Skeletal muscle tissue (tissue), 4 donors: Measurements from ENCODE around the gene THSD4. TPM values are rescaled to one million over a fixed set of nuclear protein-coding genes. Genes with fewer than 3 reads are reported as not detected.

Experiments used
- H3K27ac ChIP-seq: one replicate; pipeline ENCODE4 v1.7.0; 2013; ENCODE audit warnings: mild to moderate bottlenecking, low read depth, low read length, inconsistent platforms
- H3K27me3 ChIP-seq, 3 donors: one replicate each; pipeline ENCODE4 v1.7.0; 2013; ENCODE audit warnings: low read length in 3 of 3; ENCODE audit not compliant: control insufficient read depth in 3 of 3, insufficient read depth in 3 of 3
- H3K36me3 ChIP-seq, 3 donors: one replicate each; pipeline ENCODE4 v1.7.0; 2013; ENCODE audit warnings: low read length in 3 of 3; ENCODE audit not compliant: control insufficient read depth in 3 of 3, insufficient read depth in 3 of 3
- H3K4me1 ChIP-seq, 3 donors: one replicate each; pipeline ENCODE4 v1.7.0; 2013; ENCODE audit warnings: low read length in 3 of 3, mild to moderate bottlenecking in 3 of 3; ENCODE audit not compliant: control insufficient read depth in 3 of 3, insufficient read depth in 3 of 3
- H3K4me3 ChIP-seq, 3 donors: one replicate each; pipeline ENCODE4 v1.7.0; 2013; ENCODE audit warnings: low read length in 3 of 3
- H3K9ac ChIP-seq, 3 donors: one replicate each; pipeline ENCODE4 v1.7.0; 2013; ENCODE audit warnings: low read length in 3 of 3, mild to moderate bottlenecking in 3 of 3, moderate library complexity in 2 of 3, low read depth in 1 of 3
- H3K9me3 ChIP-seq, 3 donors: one replicate each; pipeline ENCODE4 v1.7.0; 2013; ENCODE audit warnings: low read length in 3 of 3; ENCODE audit not compliant: control insufficient read depth in 3 of 3
- total RNA-seq: library from RNA; depleted of rRNA; stranded (reverse); fragments of >200 nt; gene quantifications from one replicate; pipeline ENCODE4 v1.2.3, GENCODE V29; 2014
- donor health status: Osteomylitis.

The THSD4 gene
- total RNA-seq, 1 donor from 2014 or later = 15.7 TPM

DNA sequence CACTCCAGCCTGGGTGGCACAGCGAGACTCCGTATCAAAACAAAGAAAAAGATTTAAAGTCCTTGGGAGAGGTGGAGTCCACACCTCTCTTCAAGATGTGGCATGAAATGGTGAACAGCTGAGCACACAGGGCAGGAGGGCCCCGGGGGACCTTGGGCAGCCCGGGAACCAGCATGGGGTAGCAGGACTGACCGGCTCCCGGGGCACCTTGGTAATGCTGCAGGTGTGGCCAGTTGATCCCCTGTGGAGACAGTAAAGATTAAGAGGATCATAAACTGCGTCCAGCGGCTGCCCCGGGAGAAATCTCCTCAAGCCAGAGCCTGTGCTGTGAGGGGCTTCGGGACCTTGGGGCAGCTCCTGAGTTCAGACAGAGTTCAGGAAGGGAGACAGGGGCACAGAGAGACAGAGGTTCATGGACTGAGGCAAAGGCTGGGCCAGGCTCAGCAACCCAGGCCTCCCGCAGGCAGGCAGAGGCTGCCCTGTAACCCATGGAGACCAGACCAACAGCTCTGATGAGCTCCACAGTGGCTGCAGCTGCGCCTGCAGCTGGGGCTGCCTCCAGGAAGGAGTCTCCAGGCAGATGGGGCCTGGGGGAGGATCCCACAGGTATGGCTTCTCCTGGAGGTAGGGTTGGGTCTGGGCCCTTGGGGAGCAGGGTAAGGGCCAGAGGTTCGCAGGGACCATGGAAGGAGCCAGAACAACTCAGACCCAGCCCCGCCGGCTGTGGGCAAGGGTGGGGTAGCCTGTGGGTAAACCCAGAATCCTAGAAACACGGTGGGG lies 695.2 kb downstream of the THSD4 start, which contains the start of gene NR2E3:
TSS of gene NR2E3 (plus strand) at position 299 of the 780 bp plus-strand sequence. CDS start at position 489, 190 bp downstream.
- Histone ChIP-seq H3K27me3 (peaks cover 0 to 8% (median 5%) of the 10 kb centered on the region in 3 donors), H3K9ac (no peak within 1 kb of the TSS), H3K4me1 (peaks cover 0 to 10% (median 8%) of the 10 kb centered on the region in 3 donors), H3K27ac (no peak within 1 kb of the TSS), H3K9me3 (no peaks in the 10 kb centered on the region), H3K36me3 (no peaks in the 10 kb centered on the region), H3K4me3 (no peak within 1 kb of the TSS)

GRCh38 chr15:71811036-71811736 lies 695.9 kb downstream of the THSD4 start:
- Histone ChIP-seq H3K9ac (no peak overlapping the region), H3K4me1 (peaks cover 0 to 10% (median 8%) of the 10 kb centered on the region in 3 donors), H3K27me3 (peaks cover 0 to 8% (median 5%) of the 10 kb centered on the region in 3 donors), H3K9me3 (no peaks in the 10 kb centered on the region), H3K27ac (no peak overlapping the region), H3K36me3 (no peaks in the 10 kb centered on the region), H3K4me3 (no peak overlapping the region)

DNA sequence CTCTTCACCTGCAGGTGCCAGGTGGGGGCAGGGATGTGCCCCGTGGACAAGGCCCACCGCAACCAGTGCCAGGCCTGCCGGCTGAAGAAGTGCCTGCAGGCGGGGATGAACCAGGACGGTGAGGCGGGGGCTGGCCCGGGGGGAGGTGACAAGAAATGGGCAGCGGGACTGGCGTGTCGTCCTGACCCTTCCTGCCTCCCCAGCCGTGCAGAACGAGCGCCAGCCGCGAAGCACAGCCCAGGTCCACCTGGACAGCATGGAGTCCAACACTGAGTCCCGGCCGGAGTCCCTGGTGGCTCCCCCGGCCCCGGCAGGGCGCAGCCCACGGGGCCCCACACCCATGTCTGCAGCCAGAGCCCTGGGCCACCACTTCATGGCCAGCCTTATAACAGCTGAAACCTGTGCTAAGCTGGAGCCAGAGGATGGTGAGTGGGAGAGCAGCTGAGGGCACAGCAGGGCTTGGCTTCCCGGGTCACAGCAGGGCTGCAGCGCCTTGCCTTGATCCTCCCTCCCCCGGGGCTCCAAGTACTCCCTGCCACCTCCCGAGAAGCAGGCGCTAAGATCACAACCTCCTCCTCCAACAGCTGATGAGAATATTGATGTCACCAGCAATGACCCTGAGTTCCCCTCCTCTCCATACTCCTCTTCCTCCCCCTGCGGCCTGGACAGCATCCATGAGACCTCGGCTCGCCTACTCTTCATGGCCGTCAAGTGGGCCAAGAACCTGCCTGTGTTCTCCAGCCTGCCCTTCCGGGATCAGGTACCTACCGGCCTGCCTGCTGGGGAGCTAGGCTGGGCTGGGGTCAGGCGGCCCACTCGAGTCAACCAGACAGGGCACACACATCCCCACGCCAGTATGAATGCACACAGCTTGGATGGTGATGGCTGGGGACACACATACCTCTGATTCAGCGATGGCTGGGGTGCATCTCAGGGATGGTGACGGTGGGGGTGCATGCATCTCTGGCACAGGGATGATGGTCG lies 696.8 kb downstream of the THSD4 start:
- peaks cover 0 to 10% (median 8%) of the 10 kb centered on the region in 3 donors for H3K4me1 ChIP-seq
- no peaks in the 10 kb centered on the region for H3K9me3 ChIP-seq
- H3K9ac ChIP-seq = no peak overlapping the region
- H3K4me3 ChIP-seq = no peak overlapping the region
- no peaks in the 10 kb centered on the region for H3K36me3 ChIP-seq
- H3K27me3 ChIP-seq = peaks cover 0 to 8% (median 5%) of the 10 kb centered on the region in 3 donors
- H3K27ac ChIP-seq = no peak overlapping the region

- H3K4me1 ChIP-seq = peaks cover 0 to 10% (median 8%) of the 10 kb centered on the region in 3 donors
- peak overlapping the region in 1 of 3 donors; percentile 16 for H3K9ac ChIP-seq
- H3K4me3 ChIP-seq = no peak overlapping the region
- H3K27ac ChIP-seq = no peak overlapping the region
- no peaks in the 10 kb centered on the region for H3K9me3 ChIP-seq
- peaks cover 0 to 5% (median 3%) of the 10 kb centered on the region in 3 donors for H3K27me3 ChIP-seq
- H3K36me3 ChIP-seq = no peaks in the 10 kb centered on the region
Observed at GRCh38 chr15:71812966-71813722, 697.9 kb downstream of the THSD4 start.

DNA sequence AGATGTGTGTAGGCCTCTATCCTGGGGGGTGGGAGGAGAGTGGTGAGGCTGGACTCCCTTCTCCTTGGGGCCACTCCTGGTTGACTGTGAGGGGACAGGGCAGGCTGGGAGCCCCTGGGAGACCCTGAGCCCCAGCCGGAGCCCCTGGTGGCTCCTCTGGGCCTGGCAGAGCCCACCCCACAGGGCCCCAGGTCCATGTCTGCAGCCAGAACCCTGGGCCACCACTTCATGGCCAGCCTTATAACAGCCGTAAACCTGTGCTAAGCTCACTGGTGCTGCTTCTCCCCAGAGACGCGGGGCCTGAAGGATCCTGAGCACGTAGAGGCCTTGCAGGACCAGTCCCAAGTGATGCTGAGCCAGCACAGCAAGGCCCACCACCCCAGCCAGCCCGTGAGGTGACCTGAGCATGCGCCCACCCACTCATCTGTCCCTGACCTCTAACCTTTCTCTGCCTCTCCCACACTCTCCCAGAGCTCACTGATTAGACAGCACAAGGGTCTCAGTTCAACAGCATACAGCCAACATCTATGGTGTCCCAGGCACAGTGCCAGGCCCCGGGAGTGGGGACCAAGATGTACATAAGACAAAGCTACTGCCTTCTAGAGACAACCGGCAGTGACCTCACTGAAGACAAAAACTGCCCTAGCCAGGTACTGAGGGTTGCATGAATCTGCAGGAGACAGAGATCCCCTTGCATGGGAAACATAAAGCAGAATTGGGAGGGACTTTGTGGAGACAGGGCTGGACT lies 698.6 kb downstream of the THSD4 start:
- Histone ChIP-seq H3K9ac (no peak overlapping the region), H3K36me3 (no peaks in the 10 kb centered on the region), H3K4me3 (no peak overlapping the region), H3K9me3 (no peaks in the 10 kb centered on the region), H3K27me3 (peaks cover 0 to 5% (median 3%) of the 10 kb centered on the region in 3 donors), H3K27ac (no peak overlapping the region), H3K4me1 (peaks cover 0 to 10% (median 8%) of the 10 kb centered on the region in 3 donors)

GRCh38 chr15:71815301-71815700 lies 700.0 kb downstream of the THSD4 start:
- H3K27me3 ChIP-seq = peaks cover 0 to 5% (median 3%) of the 10 kb centered on the region in 3 donors
- H3K27ac ChIP-seq = no peak overlapping the region
- peaks cover 0 to 10% (median 8%) of the 10 kb centered on the region in 3 donors for H3K4me1 ChIP-seq
- no peak overlapping the region for H3K9ac ChIP-seq
- no peak overlapping the region for H3K4me3 ChIP-seq
- no peaks in the 10 kb centered on the region for H3K36me3 ChIP-seq
- H3K9me3 ChIP-seq = no peaks in the 10 kb centered on the region

- Histone ChIP-seq H3K27ac (no peak overlapping the region), H3K9me3 (peaks cover 3 to 4% (median 3%) of the 10 kb centered on the region in 3 donors), H3K36me3 (peaks cover 0 to 6% (median 5%) of the 10 kb centered on the region in 3 donors), H3K4me3 (no peak overlapping the region), H3K9ac (no peak overlapping the region), H3K4me1 (peaks cover 0 to 10% (median 8%) of the 10 kb centered on the region in 3 donors), H3K27me3 (no peaks in the 10 kb centered on the region)
Observed at GRCh38 chr15:71817351-71817750, 702.1 kb downstream of the THSD4 start.

DNA sequence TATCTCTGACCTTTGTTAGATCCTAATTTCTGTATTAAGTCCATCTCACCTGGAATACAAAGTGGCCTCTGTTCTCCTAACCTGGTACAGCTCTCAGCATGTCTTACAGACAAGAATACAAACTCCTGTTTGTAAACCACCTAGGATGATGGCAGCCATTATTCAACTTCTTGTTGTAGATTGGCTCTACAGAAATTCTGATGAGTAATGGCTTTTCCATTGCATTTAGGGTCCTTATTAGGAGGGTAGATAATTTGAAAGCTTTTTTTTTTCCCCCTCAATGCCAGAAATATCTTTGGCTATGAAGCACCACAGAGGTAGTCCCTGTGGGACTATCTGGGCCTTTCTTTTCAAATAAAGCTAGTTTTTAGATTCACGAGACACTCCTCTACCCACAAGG lies 704.9 kb downstream of the THSD4 start:
- Histone ChIP-seq H3K4me1 (no peaks in the 10 kb centered on the region), H3K9me3 (peaks cover 3 to 4% (median 3%) of the 10 kb centered on the region in 3 donors), H3K36me3 (peaks cover 8 to 19% (median 15%) of the 10 kb centered on the region in 3 donors), H3K9ac (no peak overlapping the region), H3K4me3 (no peak overlapping the region), H3K27me3 (no peaks in the 10 kb centered on the region), H3K27ac (no peak overlapping the region)
